H9 (cell line): Measurements from ENCODE around the gene TMEM9. TPM values are rescaled to one million over a fixed set of nuclear protein-coding genes. Genes with fewer than 3 reads are reported as not detected.

Experiments
- DNase-seq: peaks from one replicate; pipeline ENCODE4 v3.0.0-alpha.2; 2017
- H2AFZ ChIP-seq: one replicate; pipeline ENCODE4 v1.6.1; 2013; ENCODE audit warnings: mild to moderate bottlenecking, low read length, control low read depth, moderate library complexity
- H2AK5ac ChIP-seq: 2 replicates; pipeline ENCODE4 v1.6.1; 2013; ENCODE audit warnings: low read length, control low read depth, mixed read lengths; ENCODE audit not compliant: insufficient read length
- H2BK120ac ChIP-seq: one replicate; pipeline ENCODE4 v1.6.1; 2013; ENCODE audit warnings: low read depth, mild to moderate bottlenecking, low read length, control low read depth, inconsistent platforms; ENCODE audit not compliant: poor library complexity, severe bottlenecking
- H2BK12ac ChIP-seq: 2 replicates; pipeline ENCODE4 v1.6.1; 2013; ENCODE audit warnings: low read length, control low read depth, mixed read lengths, low read depth; ENCODE audit not compliant: insufficient read length
- H2BK15ac ChIP-seq: 2 replicates; pipeline ENCODE4 v1.6.1; 2013; ENCODE audit warnings: low read depth, low read length, control low read depth
- H2BK20ac ChIP-seq: one replicate; pipeline ENCODE4 v1.6.1; 2013; ENCODE audit warnings: low read depth, mild to moderate bottlenecking, low read length, control low read depth, inconsistent platforms; ENCODE audit not compliant: poor library complexity, severe bottlenecking
- H2BK5ac ChIP-seq: 2 replicates; pipeline ENCODE4 v1.6.1; 2013; ENCODE audit warnings: low read length, control low read depth, mixed read lengths; ENCODE audit not compliant: insufficient read length
- H3K14ac ChIP-seq: 2 replicates; pipeline ENCODE4 v1.6.1; 2013; ENCODE audit warnings: low read length, control low read depth; ENCODE audit not compliant: insufficient read depth
- H3K18ac ChIP-seq: 2 replicates; pipeline ENCODE4 v1.6.1; 2013; ENCODE audit warnings: low read depth, mild to moderate bottlenecking, mixed read lengths, low read length, control low read depth; ENCODE audit not compliant: insufficient read length
- H3K23ac ChIP-seq: 2 replicates; pipeline ENCODE4 v1.6.1; 2013; ENCODE audit warnings: low read length, control low read depth, mixed read lengths, low read depth; ENCODE audit not compliant: insufficient read length
- H3K23me2 ChIP-seq: 2 replicates; pipeline ENCODE4 v1.6.1; 2013; ENCODE audit warnings: low read depth, mild to moderate bottlenecking, mixed read lengths, low read length, control low read depth; ENCODE audit not compliant: insufficient read length, poor library complexity, severe bottlenecking
- H3K27ac ChIP-seq: 2 replicates; pipeline ENCODE4 v1.5.1; 2013; ENCODE audit warnings: low read length, control low read depth, mixed read lengths, low read depth; ENCODE audit not compliant: insufficient read length
- H3K27me3 ChIP-seq: 2 replicates; pipeline ENCODE4 v1.6.1; 2013; ENCODE audit warnings: low read length, control low read depth, inconsistent platforms; ENCODE audit not compliant: insufficient read depth
- H3K4ac ChIP-seq: 2 replicates; pipeline ENCODE4 v1.6.1; 2013; ENCODE audit warnings: low read depth, mild to moderate bottlenecking, control low read depth, inconsistent platforms, low read length, moderate library complexity
- H3K4me1 ChIP-seq: 2 replicates; pipeline ENCODE4 v1.6.1; 2013; ENCODE audit warnings: low read length, control low read depth, inconsistent platforms; ENCODE audit not compliant: insufficient read depth
- H3K4me2 ChIP-seq: 2 replicates; pipeline ENCODE4 v1.6.1; 2013; ENCODE audit warnings: low read length, control low read depth, mixed read lengths; ENCODE audit not compliant: insufficient read length, insufficient read depth
- H3K56ac ChIP-seq: 2 replicates; pipeline ENCODE4 v1.6.1; 2013; ENCODE audit warnings: low read depth, mild to moderate bottlenecking, mixed read lengths, low read length, control low read depth; ENCODE audit not compliant: insufficient read length
- H3K79me1 ChIP-seq: 2 replicates; pipeline ENCODE4 v1.6.1; 2013; ENCODE audit warnings: low read depth, mild to moderate bottlenecking, moderate library complexity, low read length, control low read depth, inconsistent platforms; ENCODE audit not compliant: insufficient read depth, poor library complexity, severe bottlenecking
- H3K79me2 ChIP-seq: 2 replicates; pipeline ENCODE4 v1.6.1; 2013; ENCODE audit warnings: low read length, control low read depth, inconsistent platforms; ENCODE audit not compliant: insufficient read depth
- H3K9ac ChIP-seq: 2 replicates; pipeline ENCODE4 v1.6.1; 2013; ENCODE audit warnings: low read length, control low read depth, mixed read lengths; ENCODE audit not compliant: insufficient read length; ENCODE audit errors: extremely low read depth
- H3K9me3 ChIP-seq: one replicate; pipeline ENCODE4 v1.6.1; 2013; ENCODE audit warnings: low read depth, low read length, inconsistent platforms; ENCODE audit not compliant: control insufficient read depth
- H3T11ph ChIP-seq: one replicate; pipeline ENCODE4 v1.6.1; 2013; ENCODE audit warnings: mild to moderate bottlenecking, low read length, control low read depth, inconsistent platforms
- H4K20me1 ChIP-seq: one replicate; pipeline ENCODE4 v1.6.1; 2013; ENCODE audit not compliant: control insufficient read depth, insufficient read length, insufficient read depth
- H4K5ac ChIP-seq: 2 replicates; pipeline ENCODE4 v1.6.1; 2013; ENCODE audit warnings: low read depth, mild to moderate bottlenecking, mixed read lengths, low read length, control low read depth; ENCODE audit not compliant: insufficient read length
- H4K8ac ChIP-seq: replicated peaks from 2 replicates; pipeline ENCODE4 v1.6.1; 2013; ENCODE audit warnings: low read length, control low read depth, mixed read lengths, low read depth; ENCODE audit not compliant: insufficient read length
- H4K91ac ChIP-seq: 2 replicates; pipeline ENCODE4 v1.6.1; 2013; ENCODE audit warnings: low read depth, mild to moderate bottlenecking, moderate library complexity, mixed read lengths, low read length, control low read depth; ENCODE audit not compliant: insufficient read length
- H3K27ac Mint-ChIP-seq, 3 experiments: 2 replicates in 2 of 3; 3 replicates in 1 of 3; pipeline ENCODE4 v1.8.0; 2020 to 2021; ENCODE audit warnings: mixed read lengths in 3 of 3, mild to moderate bottlenecking in 1 of 3, moderate library complexity in 1 of 3
- H3K27me3 Mint-ChIP-seq: 2 replicates; pipeline ENCODE4 v1.8.0; 2021; ENCODE audit warnings: low read depth, mild to moderate bottlenecking, moderate library complexity, mixed read lengths
- H3K36me3 Mint-ChIP-seq, 3 experiments: 2 replicates in 2 of 3; 3 replicates in 1 of 3; pipeline ENCODE4 v1.8.0; 2020 to 2021; ENCODE audit warnings: low read depth in 3 of 3, mixed read lengths in 3 of 3; ENCODE audit not compliant: insufficient read depth in 1 of 3
- H3K4me1 Mint-ChIP-seq, 2 experiments: 2 replicates each; pipeline ENCODE4 v1.8.0; 2020; ENCODE audit warnings: mixed read lengths in 2 of 2
- H3K4me3 Mint-ChIP-seq, 2 experiments: 2 replicates in 1 of 2; 3 replicates in 1 of 2; pipeline ENCODE4 v1.8.0; 2020 to 2021; ENCODE audit warnings: mild to moderate bottlenecking in 2 of 2, mixed read lengths in 2 of 2, moderate library complexity in 1 of 2
- H3K9me3 Mint-ChIP-seq, 2 experiments: 2 replicates in 1 of 2; 3 replicates in 1 of 2; pipeline ENCODE4 v1.8.0; 2020; ENCODE audit warnings: mild to moderate bottlenecking in 2 of 2, mixed read lengths in 2 of 2, moderate library complexity in 1 of 2
- CTCF ChIP-seq: fragments of 200-600 bp; sonication (generic); conservative IDR thresholded peaks from 3 replicates; pipeline ENCODE4 v1.8.0; 2021; ENCODE audit warnings: antibody characterized with exemption, mild to moderate bottlenecking
- WGBS: extraction: QIAGEN DNeasy Blood & Tissue Kit; methylation state at CpG from one replicate; pipeline ENCODE4 v1.1.7; 2013; ENCODE audit warnings: missing lambda C conversion rate, low lambda C conversion rate, mixed read lengths; ENCODE audit not compliant: insufficient read length; ENCODE audit errors: extremely low coverage; 5-methylcytosine and 5-hydroxymethylcytosine counted together
- total RNA-seq: library from RNA; stranded (reverse); gene quantifications from 2 replicates; pipeline ENCODE4 v1.2.1, GENCODE V29; 2021

TMEM9 gene
- total RNA-seq, 1 experiment from 2014 or later, result 93.4 TPM

GRCh38 chr1:201137024-201137392 lies 17.3 kb downstream of the TMEM9 start:
- Histone ChIP-seq H4K8ac (no peak overlapping the region), H4K20me1 (no peaks in the 10 kb centered on the region), H4K91ac (no peak overlapping the region), H3K79me1 (no peaks in the 10 kb centered on the region), H3K79me2 (no peaks in the 10 kb centered on the region), H4K5ac (no peak overlapping the region), H2BK120ac (no peak overlapping the region), H3K4me1 (no peaks in the 10 kb centered on the region), H3K56ac (no peak overlapping the region), H3K23me2 (no peaks in the 10 kb centered on the region), H2AFZ (no peak overlapping the region), H3K14ac (no peak overlapping the region), H3K9ac (no peak overlapping the region), H2BK5ac (no peak overlapping the region), H2AK5ac (no peak overlapping the region), H3K27me3 (no peaks in the 10 kb centered on the region), H3T11ph (no peak overlapping the region), H3K23ac (no peak overlapping the region), H3K9me3 (no peaks in the 10 kb centered on the region), H3K27ac (no peak overlapping the region), H3K4ac (no peak overlapping the region), H2BK12ac (no peak overlapping the region), H2BK15ac (no peak overlapping the region), H3K4me2 (no peak overlapping the region), H2BK20ac (no peak overlapping the region), H3K18ac (no peak overlapping the region)
- Mint-ChIP-seq H3K36me3 (peaks cover 26 to 73% (median 66%) of the 10 kb centered on the region in 3 experiments; a peak in 6 of 7 replicates), H3K4me3 (no peak overlapping the region), H3K4me1 (no peaks in the 10 kb centered on the region), H3K27me3 (no peaks in the 10 kb centered on the region), H3K9me3 (no peaks in the 10 kb centered on the region; a peak in 1 of 5 replicates), H3K27ac (no peak overlapping the region)
- DNase-seq, result no peak
- TF ChIP-seq CTCF, result no peak
- WGBS, result no CpG with 5 or more reads among the region's 7 CpGs
